ENCODE measurements around the gene ZBTB7C. TPM values are rescaled to one million over a fixed set of nuclear protein-coding genes. Genes with fewer than 3 reads are reported as not detected.

The ZBTB7C gene
- total and polyA plus RNA-seq, 2 of the 4 experiments (the other 2 are of a cell fraction) = not detected

DNA sequence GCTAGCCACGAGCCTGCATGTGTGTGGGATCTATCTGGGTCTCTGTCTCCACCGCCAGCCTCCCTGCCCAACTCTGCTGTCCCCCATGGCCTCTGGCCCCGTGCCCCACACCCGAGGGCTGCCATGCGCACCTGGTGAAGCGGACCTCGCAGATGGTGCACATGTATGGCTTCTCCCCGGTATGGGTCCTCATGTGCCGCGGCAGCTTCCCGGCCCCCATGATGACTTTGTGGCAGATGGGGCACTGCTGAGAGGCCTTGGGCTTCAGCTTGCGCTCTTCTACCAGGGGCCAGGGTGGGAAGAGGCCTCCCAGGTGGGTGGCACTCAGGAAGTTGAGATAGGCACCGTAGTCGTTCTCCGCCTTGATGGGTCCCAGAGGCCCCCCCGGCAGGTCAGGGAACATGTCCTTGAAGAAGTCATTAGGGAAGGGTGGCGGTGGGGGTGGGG, 369.4 kb downstream of the ZBTB7C start:
- Histone ChIP-seq H2BK15ac (ENCODE audit: low read depth, low read length) (no peak overlapping the region), H3K79me1 (ENCODE audit: low read depth in 1 of 2, low read length in 2 of 2) (no peaks in the 10 kb centered on the region), H3K4ac (ENCODE audit: low read depth, low read length) (no peak overlapping the region), H2AFZ (replicated peaks; ENCODE audit: low read length, poor library complexity) (no peak overlapping the region), H2AK5ac (ENCODE audit: low read depth, low read length) (no peak overlapping the region), H4K5ac (ENCODE audit: low read depth, low read length) (no peak overlapping the region), H3K9me1 (ENCODE audit: insufficient read depth, low read length) (no peaks in the 10 kb centered on the region), H4K8ac (ENCODE audit: low read depth in 2 of 2, low read length in 2 of 2) (no peak overlapping the region), H2BK120ac (ENCODE audit: low read depth, low read length) (no peak overlapping the region), H3K18ac (ENCODE audit: low read depth, low read length) (no peak overlapping the region), H3K9me3 (ENCODE audit: control insufficient read depth, insufficient read depth, low read length) (no peaks in the 10 kb centered on the region), H3K4me3 (ENCODE audit: insufficient read depth, low read depth, low read length) (no peak overlapping the region), H4K20me1 (ENCODE audit: insufficient read depth, low read length) (no peaks in the 10 kb centered on the region), H3K23ac (ENCODE audit: low read depth, low read length) (no peak overlapping the region), H3K4me2 (ENCODE audit: low read depth, low read length) (no peak overlapping the region), H4K91ac (ENCODE audit: insufficient read depth, low read depth, low read length) (no peak overlapping the region), H3K36me3 (ENCODE audit: control insufficient read depth, insufficient read depth, low read length) (no peaks in the 10 kb centered on the region), H3K27ac (ENCODE audit: insufficient read depth, low read length) (no peak overlapping the region), H3K56ac (ENCODE audit: extremely low read depth, insufficient read depth, low read length) (no peak overlapping the region), H2AK9ac (replicated peaks; ENCODE audit: low read depth, low read length, poor library complexity) (no peak overlapping the region), H2BK5ac (ENCODE audit: low read depth, low read length, poor library complexity, severe bottlenecking) (no peak overlapping the region), H3K27me3 (ENCODE audit: control insufficient read depth, insufficient read depth, low read length) (peaks cover 5% of the 10 kb centered on the region), H2BK20ac (ENCODE audit: low read depth, low read length) (no peak overlapping the region), H3K14ac (replicated peaks; ENCODE audit: low read depth, low read length) (no peak overlapping the region), H3K4me1 (ENCODE audit: control insufficient read depth, insufficient read depth, low read length) (no peaks in the 10 kb centered on the region), H3K9ac (ENCODE audit: low read depth, low read length) (no peak overlapping the region)
- ChIA-PET CTCF (no interaction called here), POLR2A (ENCODE audit: unreplicated experiment) (no interaction called here)
- intact Hi-C loops (cut with micrococcal nuclease) = no loop called here
- in situ Hi-C loops (cut with MboI; ENCODE audit: low sequenced_read_pairs) = no loop called here
- ATAC-seq (ENCODE audit: low read depth) (no peak), DNase-seq (no peak)
- dilution Hi-C loops (cut with HindIII; ENCODE audit: low sequenced_read_pairs, unreplicated experiment) = no loop called here
- TF ChIP-seq RCOR1 (IDR thresholded peaks at IDR 0.05; ENCODE audit: insufficient replicate concordance, low read length) (no peak), CHD1 (IDR thresholded peaks at IDR 0.05; ENCODE audit: low read depth, low read length) (no peak), MXI1 (IDR thresholded peaks at IDR 0.05; ENCODE audit: borderline replicate concordance, low read depth, low read length) (no peak), RFX5 (IDR thresholded peaks at IDR 0.05; ENCODE audit: low read depth, low read length) (no peak), CEBPB (IDR thresholded peaks at IDR 0.05; ENCODE audit: low read depth, low read length) (no peak), BHLHE40 (IDR thresholded peaks at IDR 0.05; ENCODE audit: low read depth, low read length) (no peak), NFE2L2 (IDR thresholded peaks at IDR 0.05; ENCODE audit: low read depth, low read length) (no peak), MAFK (IDR thresholded peaks at IDR 0.05; ENCODE audit: low read depth, low read length) (no peak), SMC3 (IDR thresholded peaks at IDR 0.05; ENCODE audit: low read depth, low read length) (no peak), RAD21 (IDR thresholded peaks at IDR 0.05; ENCODE audit: low read length) (no peak)
- TF ChIP-seq, protein P1, sequence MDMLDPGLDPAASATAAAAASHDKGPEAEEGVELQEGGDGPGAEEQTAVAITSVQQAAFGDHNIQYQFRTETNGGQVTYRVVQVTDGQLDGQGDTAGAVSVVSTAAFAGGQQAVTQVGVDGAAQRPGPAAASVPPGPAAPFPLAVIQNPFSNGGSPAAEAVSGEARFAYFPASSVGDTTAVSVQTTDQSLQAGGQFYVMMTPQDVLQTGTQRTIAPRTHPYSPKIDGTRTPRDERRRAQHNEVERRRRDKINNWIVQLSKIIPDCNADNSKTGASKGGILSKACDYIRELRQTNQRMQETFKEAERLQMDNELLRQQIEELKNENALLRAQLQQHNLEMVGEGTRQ (IDR thresholded peaks at IDR 0.05; ENCODE audit: low read depth, low read length) = no peak
- TF ChIP-seq, protein P2, sequence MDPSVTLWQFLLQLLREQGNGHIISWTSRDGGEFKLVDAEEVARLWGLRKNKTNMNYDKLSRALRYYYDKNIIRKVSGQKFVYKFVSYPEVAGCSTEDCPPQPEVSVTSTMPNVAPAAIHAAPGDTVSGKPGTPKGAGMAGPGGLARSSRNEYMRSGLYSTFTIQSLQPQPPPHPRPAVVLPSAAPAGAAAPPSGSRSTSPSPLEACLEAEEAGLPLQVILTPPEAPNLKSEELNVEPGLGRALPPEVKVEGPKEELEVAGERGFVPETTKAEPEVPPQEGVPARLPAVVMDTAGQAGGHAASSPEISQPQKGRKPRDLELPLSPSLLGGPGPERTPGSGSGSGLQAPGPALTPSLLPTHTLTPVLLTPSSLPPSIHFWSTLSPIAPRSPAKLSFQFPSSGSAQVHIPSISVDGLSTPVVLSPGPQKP (IDR thresholded peaks at IDR 0.05; ENCODE audit: borderline replicate concordance, low read depth, low read length) = no peak
- BruUV-seq (replicated peaks) = no TSS peak
- WGBS, 2 experiments (ENCODE audit: extremely low coverage in 2 of 2, insufficient read length in 1 of 2) = 76% methylated on average over 11 of the region's 17 CpGs; no CpG with 5 or more reads in 1 of the 2 experiments
